ENCODE data around the gene SGF29. TPM values are rescaled to one million over a fixed set of nuclear protein-coding genes. Genes with fewer than 3 reads are reported as not detected.
"Not testable (repeated sequence)": the region's sequence is repeated elsewhere in the genome, so short reads cannot be mapped to it uniquely, and the experiment has no call there.

The SGF29 gene
- total RNA-seq, 1 donor from 2014 or later, result 17.4 TPM

DNA sequence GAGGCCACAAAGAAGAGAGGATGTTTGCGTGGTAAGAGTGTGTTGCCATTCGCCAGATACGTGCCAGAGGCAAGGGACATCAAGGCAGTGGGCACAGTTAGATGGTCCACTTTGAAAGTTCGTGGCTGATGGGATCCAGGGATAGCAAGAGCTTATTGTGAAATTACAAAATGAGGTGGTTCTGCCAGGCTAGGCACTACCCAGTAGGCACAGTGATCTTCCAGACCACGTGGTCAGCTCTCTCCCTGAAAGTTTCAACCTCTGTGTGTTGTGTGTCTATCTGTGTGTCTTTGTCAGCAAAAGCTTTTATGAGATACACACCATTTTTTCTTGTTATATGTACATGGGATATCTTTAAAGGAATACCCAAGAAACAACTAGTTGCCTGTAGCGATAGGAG, 9.5 kb downstream of the SGF29 start:
- no peak for DNase-seq (ENCODE audit: low read depth)

DNA sequence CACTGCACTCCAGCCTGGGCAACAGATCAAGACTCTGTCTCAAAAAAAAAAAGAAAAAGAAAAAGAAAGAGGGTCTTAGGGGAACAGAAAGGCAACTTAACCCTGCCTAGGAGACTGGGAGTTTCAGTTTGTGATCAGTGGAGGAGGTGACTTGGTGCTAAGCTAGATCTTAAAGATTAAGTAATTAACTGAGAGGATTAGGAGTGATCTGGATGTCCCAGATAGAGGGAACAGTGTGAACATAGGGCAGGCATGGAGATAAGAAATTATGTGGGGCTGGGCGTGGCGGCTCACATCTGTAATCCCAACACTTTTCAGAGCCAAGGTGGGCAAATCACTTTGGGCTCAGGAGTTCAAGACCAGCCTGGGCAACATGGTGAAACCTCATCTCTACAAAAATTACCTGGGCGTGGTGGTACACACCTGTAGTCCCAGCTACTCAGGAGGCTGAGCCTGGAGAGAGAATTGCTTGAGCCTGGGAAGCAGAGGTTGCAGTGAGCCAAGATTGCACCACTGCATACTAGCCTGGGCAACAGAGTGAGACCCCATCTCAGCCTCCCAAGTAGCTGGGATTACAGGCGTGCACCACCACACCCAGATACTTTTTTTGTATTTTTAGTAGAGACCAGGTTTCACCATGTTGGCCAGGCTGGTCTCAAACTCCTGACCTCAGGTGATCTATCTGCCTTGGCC, 12.7 kb downstream of the SGF29 start:
- DNase-seq (ENCODE audit: low read depth), result not testable (repeated sequence)

- no peak for DNase-seq (ENCODE audit: low read depth)
Observed at GRCh38 chr16:28567292-28567691, 13.6 kb downstream of the SGF29 start.

GRCh38 chr16:28569021-28569420, 15.3 kb downstream of the SGF29 start:
- no peak for DNase-seq (ENCODE audit: low read depth)

GRCh38 chr16:28569968-28570752, 16.4 kb downstream of the SGF29 start:
- no peak for DNase-seq (ENCODE audit: low read depth)

- no peak for DNase-seq (ENCODE audit: low read depth)
Observed at GRCh38 chr16:28572696-28573510, 19.2 kb downstream of the SGF29 start.

DNA sequence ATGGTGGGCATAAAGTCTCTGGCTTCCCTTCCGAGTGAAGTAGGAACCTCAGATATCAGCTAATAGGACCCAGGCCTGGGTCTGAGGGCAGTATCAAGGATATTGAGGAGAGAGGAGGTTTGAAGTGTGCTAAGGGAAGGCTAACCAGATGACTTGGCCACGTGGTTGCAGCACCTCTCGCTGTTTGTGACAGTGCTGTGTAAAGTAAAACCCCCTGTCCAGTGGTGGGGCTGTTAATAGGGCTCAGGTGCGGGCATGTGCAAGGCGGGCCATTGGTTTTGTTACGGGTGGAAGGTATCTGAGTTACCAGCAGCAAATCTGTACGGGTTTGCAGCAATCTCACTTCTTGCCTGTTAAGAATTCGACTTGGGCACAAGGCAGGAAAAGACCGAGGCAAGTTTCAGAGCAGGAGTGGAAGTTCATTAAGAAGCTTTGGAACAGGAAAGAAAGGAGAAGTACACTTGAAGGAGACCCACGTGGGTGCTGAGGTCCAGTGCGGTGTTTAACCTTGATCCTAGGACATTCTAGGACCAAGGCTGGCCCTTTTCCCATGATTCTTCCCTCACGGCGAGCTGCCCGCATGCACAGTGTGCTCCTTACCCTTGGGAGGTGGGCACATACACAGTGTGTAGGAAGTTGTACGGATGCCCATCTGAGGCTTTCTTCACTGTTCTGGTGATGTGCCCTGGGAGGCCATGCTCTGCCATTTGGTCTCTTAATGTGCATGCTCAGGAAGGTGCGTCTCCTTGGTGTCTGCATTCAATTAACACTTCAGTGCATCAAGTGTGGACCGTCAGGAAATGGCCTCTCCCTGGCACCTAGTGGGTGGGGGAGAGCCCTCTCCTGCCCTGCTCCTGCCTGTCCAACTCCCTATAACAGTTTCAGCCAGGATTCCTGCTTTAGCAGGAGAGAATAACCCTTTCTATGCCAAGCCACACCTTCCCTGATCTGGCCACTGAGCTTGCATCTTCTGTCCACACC, 20.3 kb downstream of the SGF29 start:
- DNase-seq (ENCODE audit: low read depth), result no peak

DNA sequence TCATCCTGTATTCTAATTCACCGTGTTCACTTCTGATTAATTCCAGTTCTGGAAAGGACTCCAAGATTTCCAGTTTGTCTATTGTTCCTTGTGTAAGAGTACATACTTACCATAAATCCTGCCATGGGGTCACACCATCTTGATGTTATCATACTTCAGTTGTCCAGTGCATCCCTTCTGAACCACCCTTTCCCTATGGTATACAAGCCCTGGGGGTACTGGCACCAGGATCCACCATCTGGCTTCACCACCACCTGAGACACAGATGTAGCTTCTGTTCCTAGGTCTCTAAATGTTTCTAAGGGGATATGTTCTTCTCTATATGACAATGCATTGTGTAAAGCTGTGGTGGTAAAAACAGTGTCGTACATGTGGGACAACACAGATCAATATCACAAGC, 21.2 kb downstream of the SGF29 start:
- no peak for DNase-seq (ENCODE audit: low read depth)

GRCh38 chr16:28575446-28576109, 21.9 kb downstream of the SGF29 start:
- DNase-seq (ENCODE audit: low read depth), result no peak

GRCh38 chr16:28580726-28581315, 27.1 kb downstream of the SGF29 start:
- no peak for DNase-seq (ENCODE audit: low read depth)

- no peak for DNase-seq (ENCODE audit: low read depth)
Observed at GRCh38 chr16:28585674-28586073, 32.0 kb downstream of the SGF29 start.

GRCh38 chr16:28586466-28586865, 32.7 kb downstream of the SGF29 start:
- no peak for DNase-seq (ENCODE audit: low read depth)

GRCh38 chr16:28587386-28587785, 33.7 kb downstream of the SGF29 start:
- no peak for DNase-seq (ENCODE audit: low read depth)

- no peak for DNase-seq (ENCODE audit: low read depth)
Observed at GRCh38 chr16:28589069-28589468, 35.3 kb downstream of the SGF29 start.

DNA sequence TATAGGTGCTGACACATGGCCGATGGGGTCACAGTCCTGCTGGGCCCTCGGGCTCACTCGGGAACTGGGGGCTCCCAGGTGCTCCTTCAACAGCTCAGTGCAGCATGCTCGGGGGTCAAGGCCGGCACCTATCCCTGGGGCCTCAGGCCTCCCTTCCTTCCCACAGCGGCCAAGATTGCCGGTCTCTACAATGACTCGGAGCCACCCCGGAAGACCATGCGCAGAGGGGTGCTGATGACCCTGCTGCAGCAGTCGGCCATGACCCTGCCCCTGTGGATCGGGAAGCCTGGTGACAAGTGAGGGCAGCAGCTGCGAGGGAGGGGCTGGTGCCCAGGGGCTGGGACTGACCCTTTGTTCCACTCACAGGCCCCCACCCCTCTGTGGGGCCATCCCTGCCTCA, 36.2 kb downstream of the SGF29 start:
- no peak for DNase-seq (ENCODE audit: low read depth)

DNA sequence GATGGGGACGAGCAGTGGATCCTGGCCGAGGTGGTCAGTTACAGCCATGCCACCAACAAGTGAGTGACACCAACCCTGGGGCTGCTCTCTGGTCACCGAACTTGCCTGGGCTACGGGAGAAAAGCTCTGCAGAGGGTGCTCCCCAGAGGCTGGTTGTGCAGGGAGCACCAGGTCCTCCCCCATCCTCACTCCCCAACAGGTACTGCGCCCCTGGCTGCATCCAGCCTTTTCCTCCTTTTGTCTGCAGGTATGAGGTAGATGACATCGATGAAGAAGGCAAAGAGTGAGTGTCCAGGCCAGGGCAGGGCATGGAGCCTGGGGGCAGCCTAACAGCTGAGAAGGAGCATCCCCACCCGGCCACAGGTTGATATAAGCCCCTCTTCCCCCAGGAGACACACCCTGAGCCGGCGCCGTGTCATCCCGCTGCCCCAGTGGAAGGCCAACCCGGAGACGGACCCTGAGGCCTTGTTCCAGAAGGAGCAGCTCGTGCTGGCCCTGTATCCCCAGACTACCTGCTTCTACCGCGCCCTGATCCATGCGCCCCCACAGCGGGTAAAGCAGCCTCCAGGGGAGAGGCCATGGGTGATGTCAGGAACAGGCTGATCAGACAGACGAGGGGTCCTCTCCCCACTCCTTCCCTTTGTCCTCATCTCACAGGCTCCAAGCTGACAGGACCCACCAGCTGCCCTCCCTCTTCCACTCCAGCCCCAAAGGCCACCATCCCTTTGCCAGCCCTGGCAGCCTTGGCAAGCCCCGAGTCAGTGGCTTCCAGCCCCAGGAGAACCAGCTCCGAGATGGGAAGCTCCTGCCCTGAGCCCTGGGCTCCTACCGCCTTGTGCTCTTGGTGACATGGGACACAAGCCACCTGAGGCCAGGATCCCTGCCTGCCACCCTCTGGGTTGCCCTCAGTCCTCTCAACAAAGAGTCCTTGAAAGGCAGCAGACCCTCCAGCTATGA, 36.9 kb downstream of the SGF29 start:
- DNase-seq (ENCODE audit: low read depth), result no peak

GRCh38 chr16:28591355-28591754, 37.6 kb downstream of the SGF29 start:
- DNase-seq (ENCODE audit: low read depth), result no peak

DNA sequence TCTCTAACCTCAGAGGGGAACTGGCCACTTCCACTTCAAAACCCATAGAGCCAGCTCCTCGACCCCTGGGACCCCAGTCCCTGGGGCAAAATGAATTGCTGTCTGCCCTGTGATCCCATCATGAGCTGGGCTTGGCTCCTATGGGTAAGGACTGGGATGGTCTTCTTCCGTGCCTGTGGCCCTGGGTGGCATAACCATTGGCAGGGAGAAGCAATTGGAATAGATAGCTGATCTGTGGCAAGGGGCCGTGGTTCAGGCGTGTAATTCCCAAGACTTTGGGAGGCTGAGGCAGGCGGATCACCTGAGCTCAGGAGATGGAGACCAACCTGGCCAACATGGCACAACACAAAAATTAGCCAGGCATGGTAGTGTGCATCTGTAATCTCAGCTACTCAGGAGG, 38.8 kb downstream of the SGF29 start:
- DNase-seq (ENCODE audit: low read depth), result no peak

All from myocyte (in vitro differentiated cells).